Keratinocyte (primary cell): ENCODE measurements around the gene GMPS.

ENCODE experiments used
- CTCF ChIP-seq, 3 experiments: IDR thresholded peaks in 1 of 3; conservative IDR thresholded peaks in 1 of 3; optimal IDR thresholded peaks in 1 of 3; 2 replicates in 2 of 3; 3 replicates in 1 of 3; pipeline versions ENCODE3 to v1.5.1; 2011; ENCODE audit warnings: low read length in 3 of 3, mild to moderate bottlenecking in 3 of 3, moderate library complexity in 2 of 3, control low read depth in 1 of 3, inconsistent platforms in 1 of 3; ENCODE audit not compliant: insufficient read depth in 2 of 3; ENCODE audit errors: extremely low read depth in 1 of 3
- EZH2 ChIP-seq: IDR thresholded peaks from one replicate; pipeline ENCODE4 v1.6.1; 2012; ENCODE audit warnings: inconsistent platforms, mild to moderate bottlenecking, low read length, moderate library complexity

- TF ChIP-seq CTCF (optimal IDR thresholded peaks at IDR 0.05 in 1 of 3, IDR thresholded peaks at IDR 0.05 in 1 of 3, conservative IDR thresholded peaks at IDR 0.05 in 1 of 3; ENCODE audit: extremely low read depth in 1 of 3, insufficient read depth in 2 of 3, low read length in 3 of 3), result no peak
- TF ChIP-seq EZH2, result no peak
These were observed 16.1 kb upstream of the GMPS start, which contains the start of gene SLC33A1 for GRCh38 chr3:155854141-155854940.
